Ishikawa (cell line): ENCODE results near the gene DHX32.

Experiments used
- CEBPB ChIP-seq: IDR thresholded peaks from 2 replicates; pipeline ENCODE4 v1.6.1; 2012
- CREB1 ChIP-seq: IDR thresholded peaks from 2 replicates; pipeline ENCODE4 v1.6.1; 2012; ENCODE audit warnings: low read depth
- EGR1 ChIP-seq: IDR thresholded peaks from 2 replicates; pipeline ENCODE4 v1.6.1; 2012
- EP300 ChIP-seq: IDR thresholded peaks from 2 replicates; pipeline ENCODE4 v1.6.1; 2012; ENCODE audit warnings: borderline replicate concordance
- FOXM1 ChIP-seq: IDR thresholded peaks from 2 replicates; pipeline ENCODE4 v1.6.1; 2012; ENCODE audit warnings: low read depth, borderline replicate concordance
- MAX ChIP-seq: IDR thresholded peaks from 2 replicates; pipeline ENCODE4 v1.6.1; 2012
- NFIC ChIP-seq: IDR thresholded peaks from 2 replicates; pipeline ENCODE4 v1.6.1; 2012
- RAD21 ChIP-seq: IDR thresholded peaks from 2 replicates; pipeline ENCODE4 v1.6.1; 2012; ENCODE audit warnings: low read depth
- REST ChIP-seq: IDR thresholded peaks from 2 replicates; pipeline ENCODE4 v1.6.1; 2012; ENCODE audit warnings: low read depth, mild to moderate bottlenecking
- TAF1 ChIP-seq: IDR thresholded peaks from 2 replicates; pipeline ENCODE4 v1.6.1; 2012; ENCODE audit warnings: low read depth, mild to moderate bottlenecking
- TCF12 ChIP-seq: IDR thresholded peaks from 2 replicates; pipeline ENCODE4 v1.6.1; 2012; ENCODE audit warnings: low read depth
- TEAD4 ChIP-seq: IDR thresholded peaks from 2 replicates; pipeline ENCODE4 v1.6.1; 2012
- USF1 ChIP-seq: IDR thresholded peaks from 2 replicates; pipeline ENCODE4 v1.6.1; 2012
- YY1 ChIP-seq: IDR thresholded peaks from 2 replicates; pipeline ENCODE4 v1.6.1; 2012; ENCODE audit warnings: low read depth
- ZBTB7A ChIP-seq: IDR thresholded peaks from 2 replicates; pipeline ENCODE4 v1.6.1; 2012; ENCODE audit warnings: low read depth

Gene DHX32

GRCh38 chr10:125859128-125859817 lies 21.8 kb downstream of the DHX32 start:
- TF ChIP-seq EGR1: no peak
- no peak for TF ChIP-seq TEAD4
- no peak for TF ChIP-seq ZBTB7A
- no peak for TF ChIP-seq REST
- no peak for TF ChIP-seq MAX
- no peak for TF ChIP-seq CREB1
- no peak for TF ChIP-seq RAD21
- TF ChIP-seq USF1: no peak
- TF ChIP-seq EP300: no peak
- no peak for TF ChIP-seq YY1

- TF ChIP-seq TAF1 (no peak), TCF12 (no peak), CEBPB (no peak), ZBTB7A (no peak), MAX (no peak), EP300 (no peak), NFIC (no peak), CREB1 (no peak)
These were observed 23.8 kb downstream of the DHX32 start for GRCh38 chr10:125857185-125857760.

- no peak for TF ChIP-seq RAD21
- no peak for TF ChIP-seq CREB1
- no peak for TF ChIP-seq YY1
- TF ChIP-seq NFIC: no peak
- no peak for TF ChIP-seq ZBTB7A
- no peak for TF ChIP-seq CEBPB
- TF ChIP-seq MAX: no peak
- no peak for TF ChIP-seq TAF1
- no peak for TF ChIP-seq EGR1
- TF ChIP-seq TCF12: no peak
- TF ChIP-seq FOXM1: no peak
- TF ChIP-seq REST: no peak
- TF ChIP-seq EP300: no peak
- no peak for TF ChIP-seq TEAD4
- no peak for TF ChIP-seq USF1
These were observed 28.6 kb downstream of the DHX32 start for GRCh38 chr10:125852487-125852886.

- TF ChIP-seq RAD21 (no peak), TEAD4 (no peak), REST (no peak), EGR1 (no peak), FOXM1 (no peak), USF1 (no peak), MAX (no peak), TAF1 (no peak), ZBTB7A (no peak), YY1 (no peak), CREB1 (no peak), CEBPB (no peak), EP300 (no peak), NFIC (no peak), TCF12 (no peak)
These were observed 30.0 kb downstream of the DHX32 start for GRCh38 chr10:125850766-125851731.
